CMK (cell line): ENCODE results near the gene GNAO1.

Source experiments
- DNase-seq: peaks from one replicate; pipeline ENCODE4 v3.0.0-alpha.2; 2010; ENCODE audit warnings: low read depth

GNAO1 gene

DNA sequence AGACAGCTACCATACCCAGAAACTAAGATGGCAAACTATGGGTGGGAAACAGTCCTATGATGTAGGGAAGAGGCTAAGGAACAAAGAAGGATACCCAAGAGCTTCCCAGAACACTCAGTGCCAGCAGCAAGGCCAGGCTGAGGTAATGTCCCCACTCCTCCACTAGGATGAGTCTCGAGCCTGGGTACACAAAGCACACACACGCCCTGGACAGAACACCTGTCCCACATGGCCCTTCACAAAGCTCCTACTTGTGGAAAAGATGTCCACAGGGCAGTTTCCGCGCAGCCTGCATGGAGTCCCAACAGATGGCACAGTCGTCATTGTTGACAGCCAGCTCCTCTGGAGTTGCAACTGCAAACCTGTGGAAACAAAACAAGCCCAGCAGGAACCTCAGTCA, 210.2 kb downstream of the GNAO1 start:
- DNase-seq, result no peak

- no peak for DNase-seq
These were observed 214.8 kb downstream of the GNAO1 start for GRCh38 chr16:56405977-56406672.
